Thyroid gland (tissue), 4 donors: ENCODE results near the gene ZBED2. TPM values are rescaled to one million over a fixed set of nuclear protein-coding genes. Genes with fewer than 3 reads are reported as not detected.

Source experiments
- DNase-seq, 2 donors: peaks; one replicate each; pipeline ENCODE4 v3.0.0-alpha.2; 2019
- H3K27ac ChIP-seq, 3 donors: fragments of 200-600 bp; sonication (generic); 1 replicate in 2 of 3; 2 replicates in 1 of 3; pipeline ENCODE4 v1.5.1; 2016 to 2019; ENCODE audit warnings: mild to moderate bottlenecking in 1 of 3, moderate library complexity in 1 of 3
- H3K27me3 ChIP-seq: fragments of 200-600 bp; sonication (generic); one replicate; pipeline ENCODE4 v1.5.1; 2019
- H3K36me3 ChIP-seq, 2 donors: fragments of 200-600 bp; sonication (generic); one replicate each; pipeline ENCODE4 v1.5.1; 2016 to 2019
- H3K4me1 ChIP-seq, 2 donors: fragments of 200-600 bp; sonication (generic); one replicate each; pipeline ENCODE4 v1.5.1; 2017 to 2019
- H3K4me3 ChIP-seq, 3 donors: fragments of 200-600 bp; sonication (generic); replicated peaks in 1 of 3; 1 replicate in 2 of 3; 2 replicates in 1 of 3; pipeline ENCODE4 v1.5.1; 2016; ENCODE audit warnings: mild to moderate bottlenecking in 1 of 3
- H3K9me3 ChIP-seq: fragments of 200-600 bp; sonication (generic); one replicate; pipeline ENCODE4 v1.5.1; 2017
- CTCF ChIP-seq, 6 experiments: fragments of 200-600 bp in 3 of 6; fragments of 450-650 bp in 3 of 6; sonication (generic) in 3 of 6; IDR thresholded peaks; one replicate each; pipeline ENCODE4 v1.5.1; 2016 to 2019; ENCODE audit warnings: antibody characterized with exemption in 6 of 6, mild to moderate bottlenecking in 2 of 6, inconsistent platforms in 1 of 6, moderate library complexity in 1 of 6
- POLR2A ChIP-seq, 2 donors: fragments of 450-650 bp; IDR thresholded peaks; one replicate each; pipeline ENCODE4 v1.6.1; 2017; ENCODE audit warnings: antibody characterized with exemption in 2 of 2, mild to moderate bottlenecking in 2 of 2, moderate library complexity in 1 of 2
- WGBS, 2 donors: methylation state at CpG; one replicate each; pipeline ENCODE4 v1.1.5; 2017; 5-methylcytosine and 5-hydroxymethylcytosine counted together
- intact Hi-C: fragments of 100-400 bp; cut with DNase I; formaldehyde crosslinking; loops from one replicate; pipeline ENCODE4 v1.15.1; 2023
- total RNA-seq, 4 donors: library from RNA; depleted of rRNA; stranded (reverse); fragments of >200 nt; gene quantifications; one replicate each; pipeline ENCODE4 v1.2.3, GENCODE V29; 2016

ZBED2 gene
- total RNA-seq, 4 donors from 2014 or later: 31.1 to 163 (median 88.9) TPM

GRCh38 chr3:111610189-111610588 lies 15.0 kb upstream of the ZBED2 start:
- DNase-seq: no peak
- no peak for TF ChIP-seq POLR2A (IDR thresholded peaks at IDR 0.05)
- TF ChIP-seq CTCF (IDR thresholded peaks at IDR 0.05): no peak
- Histone ChIP-seq H3K9me3 (no peaks in the 10 kb centered on the region), H3K4me1 (no peaks in the 10 kb centered on the region), H3K27me3 (no peaks in the 10 kb centered on the region), H3K4me3 (no peak overlapping the region), H3K27ac (no peak overlapping the region), H3K36me3 (no peaks in the 10 kb centered on the region)
- WGBS, 2 donors: 80 to 84% methylated on average over 5 of the region's 5 CpGs
- intact Hi-C loops: no loop called here

GRCh38 chr3:111609700-111610099 lies 14.6 kb upstream of the ZBED2 start:
- no peaks in the 10 kb centered on the region for H3K27me3 ChIP-seq
- no peak overlapping the region for H3K27ac ChIP-seq
- TF ChIP-seq POLR2A (IDR thresholded peaks at IDR 0.05) (no peak), CTCF (IDR thresholded peaks at IDR 0.05) (no peak)
- intact Hi-C loops: no loop called here
- no peak overlapping the region for H3K4me3 ChIP-seq
- no peak for DNase-seq
- 58 to 59% methylated on average over 2 of the region's 2 CpGs for WGBS, 2 donors
- H3K36me3 ChIP-seq: no peaks in the 10 kb centered on the region
- H3K9me3 ChIP-seq: no peaks in the 10 kb centered on the region
- peaks cover 0 to 2% of the 10 kb centered on the region in 2 donors for H3K4me1 ChIP-seq

GRCh38 chr3:111608383-111608782 lies 13.2 kb upstream of the ZBED2 start:
- Histone ChIP-seq H3K36me3 (no peaks in the 10 kb centered on the region), H3K27ac (no peak overlapping the region), H3K9me3 (no peaks in the 10 kb centered on the region), H3K4me1 (peaks cover 0 to 15% of the 10 kb centered on the region in 2 donors), H3K27me3 (no peaks in the 10 kb centered on the region), H3K4me3 (no peak overlapping the region)
- no peak for DNase-seq
- WGBS, 2 donors: 95 to 97% methylated on average over 2 of the region's 2 CpGs
- TF ChIP-seq CTCF (IDR thresholded peaks at IDR 0.05) (no peak), POLR2A (IDR thresholded peaks at IDR 0.05) (no peak)
- intact Hi-C loops: no loop called here

GRCh38 chr3:111607240-111607920 lies 12.2 kb upstream of the ZBED2 start:
- Histone ChIP-seq H3K27me3 (no peaks in the 10 kb centered on the region), H3K4me3 (no peak overlapping the region), H3K4me1 (peaks cover 0 to 22% of the 10 kb centered on the region in 2 donors), H3K9me3 (no peaks in the 10 kb centered on the region), H3K36me3 (no peaks in the 10 kb centered on the region), H3K27ac (no peak overlapping the region)
- no peak for DNase-seq
- TF ChIP-seq POLR2A (IDR thresholded peaks at IDR 0.05) (no peak), CTCF (IDR thresholded peaks at IDR 0.05) (no peak)
- 83 to 89% methylated on average over 3 of the region's 3 CpGs for WGBS, 2 donors
- intact Hi-C loops: no loop called here

GRCh38 chr3:111605493-111605892 lies 10.3 kb upstream of the ZBED2 start:
- no peak for DNase-seq
- peaks cover 0 to 22% of the 10 kb centered on the region in 2 donors for H3K4me1 ChIP-seq
- TF ChIP-seq POLR2A (IDR thresholded peaks at IDR 0.05) (no peak), CTCF (IDR thresholded peaks at IDR 0.05) (no peak)
- no peaks in the 10 kb centered on the region for H3K27me3 ChIP-seq
- intact Hi-C loops: no loop called here
- 89 to 92% methylated on average over 2 of the region's 2 CpGs for WGBS, 2 donors
- no peaks in the 10 kb centered on the region for H3K36me3 ChIP-seq
- H3K4me3 ChIP-seq: no peak overlapping the region
- no peaks in the 10 kb centered on the region for H3K9me3 ChIP-seq
- H3K27ac ChIP-seq: no peak overlapping the region
